ENCODE results near the gene NES.

DNA sequence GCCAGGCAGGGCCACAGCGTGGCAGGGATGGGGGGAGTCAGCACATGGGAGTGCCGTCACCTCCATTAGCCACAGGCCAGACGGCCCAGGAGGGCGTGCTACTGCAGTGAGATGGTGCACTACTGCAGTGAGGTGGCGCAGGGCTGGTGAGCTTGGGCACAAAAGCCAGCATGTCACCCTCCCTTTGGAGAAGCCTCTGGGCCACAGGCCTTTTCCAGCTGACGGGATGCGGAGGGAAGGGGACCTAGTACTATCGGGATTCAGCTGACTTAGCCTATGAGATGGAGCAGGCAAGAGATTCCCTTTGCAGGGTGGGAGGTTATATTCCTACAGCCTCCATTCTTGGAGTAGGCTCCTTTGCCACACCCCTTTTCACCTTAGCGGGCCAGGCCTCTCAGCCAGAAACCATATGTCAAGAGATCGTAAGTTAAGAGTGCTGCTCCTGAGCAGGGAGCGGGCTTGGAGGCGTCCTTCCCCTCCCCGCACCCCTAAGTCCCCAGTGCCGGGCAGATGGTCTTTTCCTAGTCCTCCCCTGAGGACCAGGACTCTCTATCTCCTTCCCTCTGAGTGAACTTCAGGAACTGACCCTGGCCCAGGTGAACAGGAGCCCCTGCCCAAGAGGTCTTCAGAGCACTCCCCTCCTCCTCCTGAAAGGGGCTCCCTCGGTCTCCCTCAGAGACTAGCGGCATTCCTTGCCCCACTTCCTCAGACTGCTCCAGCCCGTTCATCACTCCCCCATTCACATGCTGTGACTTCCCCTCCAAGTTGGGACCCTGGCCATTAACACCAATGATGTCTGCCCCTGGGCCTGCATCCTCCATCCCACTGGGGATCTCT is 8.2 kb downstream of the NES start:
- TF ChIP-seq POLR2AphosphoS5 (IDR thresholded peaks at IDR 0.05; ENCODE audit: low read depth) (peak; percentile 41), CREB1 (CRISPR knock-in tag; IDR thresholded peaks at IDR 0.05; ENCODE audit: low read depth) (no peak), ZNF114 (CRISPR knock-in tag; IDR thresholded peaks at IDR 0.05) (no peak)
- TF ChIP-seq, protein P1, sequence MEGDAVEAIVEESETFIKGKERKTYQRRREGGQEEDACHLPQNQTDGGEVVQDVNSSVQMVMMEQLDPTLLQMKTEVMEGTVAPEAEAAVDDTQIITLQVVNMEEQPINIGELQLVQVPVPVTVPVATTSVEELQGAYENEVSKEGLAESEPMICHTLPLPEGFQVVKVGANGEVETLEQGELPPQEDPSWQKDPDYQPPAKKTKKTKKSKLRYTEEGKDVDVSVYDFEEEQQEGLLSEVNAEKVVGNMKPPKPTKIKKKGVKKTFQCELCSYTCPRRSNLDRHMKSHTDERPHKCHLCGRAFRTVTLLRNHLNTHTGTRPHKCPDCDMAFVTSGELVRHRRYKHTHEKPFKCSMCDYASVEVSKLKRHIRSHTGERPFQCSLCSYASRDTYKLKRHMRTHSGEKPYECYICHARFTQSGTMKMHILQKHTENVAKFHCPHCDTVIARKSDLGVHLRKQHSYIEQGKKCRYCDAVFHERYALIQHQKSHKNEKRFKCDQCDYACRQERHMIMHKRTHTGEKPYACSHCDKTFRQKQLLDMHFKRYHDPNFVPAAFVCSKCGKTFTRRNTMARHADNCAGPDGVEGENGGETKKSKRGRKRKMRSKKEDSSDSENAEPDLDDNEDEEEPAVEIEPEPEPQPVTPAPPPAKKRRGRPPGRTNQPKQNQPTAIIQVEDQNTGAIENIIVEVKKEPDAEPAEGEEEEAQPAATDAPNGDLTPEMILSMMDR (conservative IDR thresholded peaks at IDR 0.05; ENCODE audit: low read depth in 2 of 2), result peak in 1 of 2 experiments; percentile 9; a peak in 1 of 4 replicates
